Activated CD8-positive, alpha-beta T cell treated with anti-CD3 and anti-CD28 coated beads for 36 hours (primary cell): Measurements from ENCODE around the gene OR11G2. TPM values are rescaled to one million over a fixed set of nuclear protein-coding genes. Genes with fewer than 3 reads are reported as not detected.
"Not testable (repeated sequence)": the region's sequence is repeated elsewhere in the genome, so short reads cannot be mapped to it uniquely, and the experiment has no call there.

Experiments
- ATAC-seq: fragments of 200-7000 bp; cut with Tn5 transposase; one replicate; pipeline ENCODE4 v1.10.0; 2021; ENCODE audit warnings: mild to moderate bottlenecking, moderate library complexity
- CTCF ChIA-PET: fragments of 350-600 bp; sonication (Branson Sonifier 250); formaldehyde crosslinking; loops from one replicate; lab custom pipeline; 2021; ENCODE audit warnings: antibody characterized with exemption; lab: Charles Lee
- POLR2A ChIA-PET: fragments of 350-600 bp; sonication (Branson Sonifier 250); formaldehyde crosslinking; loops from one replicate; lab custom pipeline; 2021; ENCODE audit warnings: antibody characterized with exemption; lab: Charles Lee
- DNase-seq: peaks from one replicate; pipeline ENCODE4 v3.0.0-alpha.2; 2020
- H3K27ac Mint-ChIP-seq: one replicate; pipeline ENCODE4 v1.8.0; 2021; ENCODE audit warnings: mild to moderate bottlenecking, mixed read lengths
- H3K27me3 Mint-ChIP-seq: one replicate; pipeline ENCODE4 v1.8.0; 2021; ENCODE audit warnings: mixed read lengths
- H3K36me3 Mint-ChIP-seq: one replicate; pipeline ENCODE4 v1.8.0; 2021; ENCODE audit warnings: low read depth, mixed read lengths
- H3K4me1 Mint-ChIP-seq: one replicate; pipeline ENCODE4 v1.8.0; 2021; ENCODE audit warnings: low read depth, mixed read lengths
- H3K4me3 Mint-ChIP-seq: one replicate; pipeline ENCODE4 v1.8.0; 2021; ENCODE audit warnings: mild to moderate bottlenecking, moderate library complexity, mixed read lengths
- H3K9me3 Mint-ChIP-seq: one replicate; pipeline ENCODE4 v1.8.0; 2021; ENCODE audit warnings: mixed read lengths
- intact Hi-C: fragments of 100-400 bp; cut with micrococcal nuclease; formaldehyde crosslinking; loops from one replicate; pipeline ENCODE4 v1.10.0; 2022
- total RNA-seq, 2 experiments: library from RNA; stranded (reverse); gene quantifications; one replicate each; pipeline ENCODE4 v1.2.3, GENCODE V29; 2021
- TF ChIP-seq, protein P1 (sequence below): fragments of 200-600 bp; IDR thresholded peaks from one replicate; pipeline ENCODE4 v1.8.0; 2022; ENCODE audit warnings: antibody characterized with exemption, mild to moderate bottlenecking

Gene OR11G2
- total RNA-seq, 2 experiments from 2014 or later, result not detected

DNA sequence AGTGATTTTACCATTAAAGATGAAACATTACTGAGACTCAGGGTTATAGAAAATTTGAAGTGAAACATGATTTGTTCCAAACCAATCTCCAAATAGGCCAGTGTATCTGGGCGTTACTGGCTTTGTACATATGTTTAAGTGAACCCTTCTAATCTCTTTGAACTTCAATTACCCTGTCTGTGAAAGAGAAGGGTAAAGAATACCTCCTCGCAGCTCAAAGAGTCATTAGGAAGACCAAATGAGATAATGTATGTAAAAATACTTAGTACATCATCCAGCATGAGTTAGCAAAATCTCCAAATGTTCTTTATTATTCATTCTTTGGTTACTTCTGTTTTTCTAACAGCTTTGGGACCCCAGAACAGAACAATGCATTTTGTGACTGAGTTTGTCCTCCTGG is 32.7 kb downstream of the OR11G2 start, which contains the start of gene OR11H6:
Gene OR11H6, plus strand, starts transcription at position 301 of the 400 bp plus-strand sequence. Its CDS starts 0 bp downstream, at position 301.
- H3K4me1 Mint-ChIP-seq, result no peaks in the 10 kb centered on the region
- intact Hi-C loops, result no loop called here
- CTCF ChIA-PET, result interaction anchor here (1.1 kb wide), 1 partner anchor 17 kb away, joined by 3 read pairs; no protein-coding TSS in a partner anchor
- no peak within 1 kb of the TSS for H3K4me3 Mint-ChIP-seq
- DNase-seq (no peak), ATAC-seq (no peak)
- H3K9me3 Mint-ChIP-seq, result no peaks in the 10 kb centered on the region
- no peaks in the 10 kb centered on the region for H3K36me3 Mint-ChIP-seq
- TF ChIP-seq, protein P1, sequence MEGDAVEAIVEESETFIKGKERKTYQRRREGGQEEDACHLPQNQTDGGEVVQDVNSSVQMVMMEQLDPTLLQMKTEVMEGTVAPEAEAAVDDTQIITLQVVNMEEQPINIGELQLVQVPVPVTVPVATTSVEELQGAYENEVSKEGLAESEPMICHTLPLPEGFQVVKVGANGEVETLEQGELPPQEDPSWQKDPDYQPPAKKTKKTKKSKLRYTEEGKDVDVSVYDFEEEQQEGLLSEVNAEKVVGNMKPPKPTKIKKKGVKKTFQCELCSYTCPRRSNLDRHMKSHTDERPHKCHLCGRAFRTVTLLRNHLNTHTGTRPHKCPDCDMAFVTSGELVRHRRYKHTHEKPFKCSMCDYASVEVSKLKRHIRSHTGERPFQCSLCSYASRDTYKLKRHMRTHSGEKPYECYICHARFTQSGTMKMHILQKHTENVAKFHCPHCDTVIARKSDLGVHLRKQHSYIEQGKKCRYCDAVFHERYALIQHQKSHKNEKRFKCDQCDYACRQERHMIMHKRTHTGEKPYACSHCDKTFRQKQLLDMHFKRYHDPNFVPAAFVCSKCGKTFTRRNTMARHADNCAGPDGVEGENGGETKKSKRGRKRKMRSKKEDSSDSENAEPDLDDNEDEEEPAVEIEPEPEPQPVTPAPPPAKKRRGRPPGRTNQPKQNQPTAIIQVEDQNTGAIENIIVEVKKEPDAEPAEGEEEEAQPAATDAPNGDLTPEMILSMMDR, result no peak
- POLR2A ChIA-PET, result no interaction called here
- H3K27me3 Mint-ChIP-seq, result peaks cover 6% of the 10 kb centered on the region
- H3K27ac Mint-ChIP-seq, result no peak within 1 kb of the TSS

DNA sequence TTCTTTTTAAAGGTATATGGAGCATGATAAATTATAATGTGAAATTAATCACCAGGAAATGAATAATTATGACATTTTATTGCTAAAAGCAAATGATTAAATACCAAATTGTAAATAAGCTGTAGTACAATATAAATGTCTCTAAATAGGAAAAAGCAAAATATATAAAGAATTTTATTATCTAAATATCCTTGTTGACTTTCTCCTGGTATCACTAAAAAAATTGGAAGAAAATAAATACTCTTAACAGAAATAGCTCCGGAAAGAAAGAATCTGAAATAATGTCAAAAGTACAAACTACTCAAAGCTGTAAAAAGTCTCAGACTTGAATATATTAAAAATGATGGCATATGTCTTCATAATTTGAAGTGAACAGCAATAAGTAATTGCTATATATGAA is 38.0 kb downstream of the OR11G2 start, which contains the start of gene OR11H7:
Gene OR11H7, plus strand, starts transcription at position 301 of the 400 bp plus-strand sequence.
- ChIA-PET POLR2A (no interaction called here), CTCF (no interaction called here)
- TF ChIP-seq, protein P1, result no peak
- no peak within 1 kb of the TSS for H3K4me3 Mint-ChIP-seq
- H3K36me3 Mint-ChIP-seq, result no peaks in the 10 kb centered on the region
- H3K27ac Mint-ChIP-seq, result no peak within 1 kb of the TSS
- H3K4me1 Mint-ChIP-seq, result no peaks in the 10 kb centered on the region
- peaks cover 2% of the 10 kb centered on the region for H3K27me3 Mint-ChIP-seq
- ATAC-seq (no peak), DNase-seq (no peak)
- H3K9me3 Mint-ChIP-seq, result peaks cover 5% of the 10 kb centered on the region
- intact Hi-C loops, result no loop called here

DNA sequence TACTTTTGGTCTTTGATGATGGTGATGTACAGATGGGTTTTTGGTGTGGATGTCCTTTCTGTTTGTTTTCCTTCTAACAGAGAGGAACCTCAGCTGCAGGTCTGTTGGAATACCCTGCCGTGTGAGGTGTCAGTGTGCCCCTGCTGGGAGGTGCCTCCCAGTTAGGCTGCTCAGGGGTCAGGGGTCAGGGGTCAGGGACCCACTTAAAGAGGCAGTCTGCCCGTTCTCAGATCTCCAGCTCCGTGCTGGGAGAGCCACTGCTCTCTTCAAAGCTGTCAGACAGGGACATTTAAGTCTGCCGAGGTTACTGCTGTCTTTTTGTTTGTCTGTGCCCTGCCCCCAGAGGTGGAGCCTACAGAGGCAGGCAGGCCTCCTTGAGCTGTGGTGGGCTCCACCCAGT is 44.7 kb downstream of the OR11G2 start:
- POLR2A ChIA-PET, DNase-seq, H3K4me1 Mint-ChIP-seq, H3K4me3 Mint-ChIP-seq, H3K27ac Mint-ChIP-seq, ATAC-seq, H3K9me3 Mint-ChIP-seq, H3K36me3 Mint-ChIP-seq, CTCF ChIA-PET, intact Hi-C loops, H3K27me3 Mint-ChIP-seq: not testable (repeated sequence)

DNA sequence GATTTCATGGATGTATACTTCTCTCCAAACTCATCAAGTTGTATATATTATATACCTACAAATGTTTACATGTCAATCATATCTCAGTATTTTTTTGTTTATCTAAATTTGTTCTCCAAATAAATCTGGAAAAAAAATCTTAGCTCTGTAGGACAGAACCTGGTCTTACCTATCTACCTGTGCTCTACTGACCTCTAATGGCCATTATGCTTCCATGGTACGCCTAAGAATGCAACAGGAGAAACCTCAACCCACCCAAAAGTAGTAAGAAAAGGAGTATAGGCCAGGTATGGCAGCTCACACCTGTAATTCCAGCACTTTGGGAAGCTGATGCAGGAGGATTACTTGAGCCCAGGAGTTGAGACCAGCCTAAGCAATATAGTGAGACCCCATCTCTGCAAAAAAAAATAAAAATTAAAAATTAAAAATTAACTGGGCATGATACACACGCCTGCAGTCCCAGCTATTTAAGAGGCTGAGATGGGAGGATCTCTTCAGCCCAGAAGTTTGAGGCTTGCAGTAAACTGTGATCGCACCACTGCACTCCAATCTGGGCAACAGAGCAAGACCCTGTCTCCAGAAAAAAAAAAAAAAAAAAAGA is 57.0 kb downstream of the OR11G2 start:
- Mint-ChIP-seq H3K27ac (no peak overlapping the region), H3K27me3 (no peaks in the 10 kb centered on the region), H3K36me3 (peaks cover 3% of the 10 kb centered on the region), H3K4me1 (no peaks in the 10 kb centered on the region), H3K4me3 (no peak overlapping the region), H3K9me3 (peaks cover 6% of the 10 kb centered on the region)
- DNase-seq, result no peak
- intact Hi-C loops, result no loop called here
- TF ChIP-seq, protein P1, result no peak
- ChIA-PET CTCF (interaction anchor here (0.6 to 0.7 kb wide), 2 partner anchors 9 to 18 kb away, joined by 3 read pairs; no protein-coding TSS in a partner anchor), POLR2A (no interaction called here)
- no peak for ATAC-seq

Other genes with a start within 250 kb of the OR11G2 start
- gene OR4K15, start 215.3 kb upstream of the OR11G2 start, total RNA-seq, result not detected
- gene OR4Q2, start 188.7 kb upstream of the OR11G2 start, total RNA-seq, result not detected
- not detected for gene OR4K14, start 171.6 kb upstream of the OR11G2 start, total RNA-seq
- gene OR4K13, start 154.9 kb upstream of the OR11G2 start, total RNA-seq, result not detected
- not detected for gene OR4L1, start 130.9 kb upstream of the OR11G2 start, total RNA-seq
- gene OR4K17, start 80.2 kb upstream of the OR11G2 start, total RNA-seq, result not detected
- gene OR4N5, start 52.1 kb upstream of the OR11G2 start, total RNA-seq, result not detected
- not detected for gene OR11H6, start 32.8 kb downstream of the OR11G2 start, total RNA-seq
- gene OR11H7, start 38.1 kb downstream of the OR11G2 start, total RNA-seq, result not detected
- gene OR11H4, start 48.4 kb downstream of the OR11G2 start, total RNA-seq, result not detected
- gene TTC5, start 115.1 kb downstream of the OR11G2 start, total RNA-seq, result 10 to 100 TPM; 20.6 to 20.8 TPM
- gene CCNB1IP1, start 142.4 kb downstream of the OR11G2 start, total RNA-seq, result 10 to 100 TPM; 79.0 to 82.7 TPM
- 10 to 100 TPM; 45.7 to 46.5 TPM for gene PARP2, start 152.7 kb downstream of the OR11G2 start, total RNA-seq
- gene TEP1, start 222.6 kb downstream of the OR11G2 start, total RNA-seq, result 10 to 100 TPM; 22.8 to 25.3 TPM
- under 1 TPM; 0.54 to 0.59 TPM for gene KLHL33, start 245.3 kb downstream of the OR11G2 start, total RNA-seq